ENCODE results near the gene RIPOR3. TPM values are rescaled to one million over a fixed set of nuclear protein-coding genes. Genes with fewer than 3 reads are reported as not detected.

RIPOR3 gene
- total and polyA plus RNA-seq, 9 of the 15 experiments (the other 6 are each of a cell fraction or from before 2014, with no cell fraction given): 3.3 to 62.7 (median 21.4) TPM

- TF ChIP-seq TSHZ1 (CRISPR knock-in tag; IDR thresholded peaks at IDR 0.05) (no peak), ETV1 (tag; conservative IDR thresholded peaks at IDR 0.05; ENCODE audit: low read depth) (no peak), SOX6 (IDR thresholded peaks at IDR 0.05) (peak; percentile 56), C11orf30 (IDR thresholded peaks at IDR 0.05; ENCODE audit: low read depth) (no peak), KDM1A (IDR thresholded peaks at IDR 0.05) (peak in 1 of 2 experiments; percentile 60; a peak in 3 of 4 replicates), RERE (CRISPR knock-in tag; IDR thresholded peaks at IDR 0.05; ENCODE audit: borderline replicate concordance) (no peak), EHMT2 (IDR thresholded peaks at IDR 0.05) (no peak), HINFP (tag; conservative IDR thresholded peaks at IDR 0.05; ENCODE audit: low read depth) (no peak), ZNF316 (IDR thresholded peaks at IDR 0.05) (no peak), TSC22D4 (tag; IDR thresholded peaks at IDR 0.05) (no peak), ZNF175 (CRISPR knock-in tag; IDR thresholded peaks at IDR 0.05; ENCODE audit: low read depth) (no peak), PRMT5 (CRISPR knock-in tag; IDR thresholded peaks at IDR 0.05) (no peak), IRF9 (tag; IDR thresholded peaks at IDR 0.05) (no peak), PHF20 (IDR thresholded peaks at IDR 0.05; ENCODE audit: partially characterized antibody) (peak; percentile 11), KDM4B (IDR thresholded peaks at IDR 0.05; ENCODE audit: borderline replicate concordance in 2 of 2, low read depth in 1 of 2) (no peak), RBM14 (IDR thresholded peaks at IDR 0.05; ENCODE audit: borderline replicate concordance, insufficient read depth, low read depth, low read length) (no peak), SUPT5H (IDR thresholded peaks at IDR 0.05) (no peak)
Measured at GRCh38 chr20:50692552-50692933, 1.2 kb upstream of the RIPOR3 start (continued).

Data from K562 (cell line).